HEK293 (cell line): ENCODE results near the gene MRPL55.

Experiments
- EGR2 ChIP-seq: fragments of 450-650 bp; formaldehyde crosslinking; IDR thresholded peaks from 2 replicates; pipeline ENCODE4 v1.5.1; 2016; ENCODE audit warnings: low read depth, missing biosample characterization, missing genetic modification characterization
- GLI2 ChIP-seq: fragments of 450-650 bp; formaldehyde crosslinking; IDR thresholded peaks from 2 replicates; pipeline ENCODE4; 2017; ENCODE audit warnings: missing biosample characterization, missing genetic modification characterization, low read depth, borderline replicate concordance
- HOXC10 ChIP-seq: sonication (generic); formaldehyde crosslinking; IDR thresholded peaks from 2 replicates; pipeline ENCODE4 v1.8.1; 2023; ENCODE audit warnings: mild to moderate bottlenecking, missing genetic modification reagents
- REPIN1 ChIP-seq: fragments of 450-650 bp; formaldehyde crosslinking; IDR thresholded peaks from 2 replicates; pipeline ENCODE4 v1.5.1; 2017; ENCODE audit warnings: missing biosample characterization, missing genetic modification characterization, low read depth
- SCRT2 ChIP-seq: fragments of 450-650 bp; formaldehyde crosslinking; IDR thresholded peaks from 2 replicates; pipeline ENCODE4 v1.5.1; 2016; ENCODE audit warnings: missing biosample characterization, missing genetic modification characterization
- WT1 ChIP-seq: fragments of 450-650 bp; formaldehyde crosslinking; IDR thresholded peaks from 2 replicates; pipeline ENCODE4 v1.5.1; 2016; ENCODE audit warnings: missing biosample characterization, missing genetic modification characterization
- YY1 ChIP-seq: fragments of 450-650 bp; formaldehyde crosslinking; IDR thresholded peaks from 2 replicates; pipeline ENCODE4 v1.5.1; 2018; ENCODE audit warnings: missing biosample characterization, missing genetic modification characterization
- ZBTB21 ChIP-seq: fragments of 450-650 bp; formaldehyde crosslinking; IDR thresholded peaks from 2 replicates; pipeline ENCODE4 v1.5.1; 2017; ENCODE audit warnings: missing biosample characterization, missing genetic modification characterization
- ZBTB8A ChIP-seq: fragments of 450-650 bp; formaldehyde crosslinking; IDR thresholded peaks from 2 replicates; pipeline ENCODE4 v1.5.1; 2016; ENCODE audit warnings: missing biosample characterization, missing genetic modification characterization
- ZFHX2 ChIP-seq: fragments of 450-650 bp; formaldehyde crosslinking; conservative IDR thresholded peaks from 2 replicates; pipeline ENCODE4 v1.5.1; 2016; ENCODE audit warnings: missing biosample characterization, missing genetic modification characterization
- ZNF10 ChIP-seq: fragments of 450-650 bp; formaldehyde crosslinking; IDR thresholded peaks from 2 replicates; pipeline ENCODE4 v1.5.1; 2017; ENCODE audit warnings: missing biosample characterization, missing genetic modification characterization
- ZNF202 ChIP-seq: fragments of 450-650 bp; formaldehyde crosslinking; IDR thresholded peaks from 2 replicates; pipeline ENCODE4 v1.5.1; 2016; ENCODE audit warnings: missing biosample characterization, missing genetic modification characterization, borderline replicate concordance
- ZNF221 ChIP-seq: fragments of 450-650 bp; formaldehyde crosslinking; IDR thresholded peaks from 2 replicates; pipeline ENCODE4 v1.5.1; 2017; ENCODE audit warnings: missing biosample characterization, missing genetic modification characterization, borderline replicate concordance
- ZNF341 ChIP-seq: fragments of 450-650 bp; formaldehyde crosslinking; IDR thresholded peaks from 2 replicates; pipeline ENCODE4; 2016; ENCODE audit warnings: low read depth, missing biosample characterization, missing genetic modification characterization
- ZNF391 ChIP-seq: fragments of 450-650 bp; formaldehyde crosslinking; IDR thresholded peaks from 2 replicates; pipeline ENCODE4 v1.5.1; 2016; ENCODE audit warnings: low read depth, missing biosample characterization, missing genetic modification characterization, borderline replicate concordance
- ZNF426 ChIP-seq: fragments of 450-650 bp; formaldehyde crosslinking; IDR thresholded peaks from 2 replicates; pipeline ENCODE4 v1.5.1; 2017; ENCODE audit warnings: missing biosample characterization, missing genetic modification characterization, mild to moderate bottlenecking, inconsistent platforms, moderate library complexity
- ZNF473 ChIP-seq: fragments of 450-650 bp; formaldehyde crosslinking; IDR thresholded peaks from 2 replicates; pipeline ENCODE4 v1.5.1; 2017; ENCODE audit warnings: missing biosample characterization, missing genetic modification characterization
- ZNF785 ChIP-seq: fragments of 450-650 bp; formaldehyde crosslinking; IDR thresholded peaks from 2 replicates; pipeline ENCODE4 v1.5.1; 2016; ENCODE audit warnings: missing biosample characterization, missing genetic modification characterization
- ZSCAN30 ChIP-seq: fragments of 450-650 bp; IDR thresholded peaks from 2 replicates; pipeline ENCODE4 v1.5.1; 2018; ENCODE audit warnings: missing biosample characterization, mild to moderate bottlenecking, missing genetic modification characterization, moderate library complexity
- TF ChIP-seq, protein P1 (sequence below): fragments of 450-650 bp; formaldehyde crosslinking; IDR thresholded peaks from 2 replicates; pipeline ENCODE4 v1.5.1; 2016; ENCODE audit warnings: missing biosample characterization, missing genetic modification characterization
- TF ChIP-seq, protein P2 (sequence below): fragments of 450-650 bp; formaldehyde crosslinking; IDR thresholded peaks from 2 replicates; pipeline ENCODE4 v1.5.1; 2016; ENCODE audit warnings: missing biosample characterization, missing genetic modification characterization, borderline replicate concordance
- TF ChIP-seq, protein P3 (sequence below): fragments of 450-650 bp; formaldehyde crosslinking; IDR thresholded peaks from 2 replicates; pipeline ENCODE4 v1.5.1; 2016; ENCODE audit warnings: missing biosample characterization, missing genetic modification characterization
- TF ChIP-seq, protein P4 (sequence below): fragments of 450-650 bp; formaldehyde crosslinking; conservative IDR thresholded peaks from 2 replicates; pipeline ENCODE4 v1.5.1; 2016; ENCODE audit warnings: low read depth, missing biosample characterization, missing genetic modification characterization
- TF ChIP-seq, protein P5 (sequence below): fragments of 450-650 bp; formaldehyde crosslinking; IDR thresholded peaks from 2 replicates; pipeline ENCODE4 v1.5.1; 2016; ENCODE audit warnings: missing biosample characterization, missing genetic modification characterization, borderline replicate concordance

MRPL55 gene

DNA sequence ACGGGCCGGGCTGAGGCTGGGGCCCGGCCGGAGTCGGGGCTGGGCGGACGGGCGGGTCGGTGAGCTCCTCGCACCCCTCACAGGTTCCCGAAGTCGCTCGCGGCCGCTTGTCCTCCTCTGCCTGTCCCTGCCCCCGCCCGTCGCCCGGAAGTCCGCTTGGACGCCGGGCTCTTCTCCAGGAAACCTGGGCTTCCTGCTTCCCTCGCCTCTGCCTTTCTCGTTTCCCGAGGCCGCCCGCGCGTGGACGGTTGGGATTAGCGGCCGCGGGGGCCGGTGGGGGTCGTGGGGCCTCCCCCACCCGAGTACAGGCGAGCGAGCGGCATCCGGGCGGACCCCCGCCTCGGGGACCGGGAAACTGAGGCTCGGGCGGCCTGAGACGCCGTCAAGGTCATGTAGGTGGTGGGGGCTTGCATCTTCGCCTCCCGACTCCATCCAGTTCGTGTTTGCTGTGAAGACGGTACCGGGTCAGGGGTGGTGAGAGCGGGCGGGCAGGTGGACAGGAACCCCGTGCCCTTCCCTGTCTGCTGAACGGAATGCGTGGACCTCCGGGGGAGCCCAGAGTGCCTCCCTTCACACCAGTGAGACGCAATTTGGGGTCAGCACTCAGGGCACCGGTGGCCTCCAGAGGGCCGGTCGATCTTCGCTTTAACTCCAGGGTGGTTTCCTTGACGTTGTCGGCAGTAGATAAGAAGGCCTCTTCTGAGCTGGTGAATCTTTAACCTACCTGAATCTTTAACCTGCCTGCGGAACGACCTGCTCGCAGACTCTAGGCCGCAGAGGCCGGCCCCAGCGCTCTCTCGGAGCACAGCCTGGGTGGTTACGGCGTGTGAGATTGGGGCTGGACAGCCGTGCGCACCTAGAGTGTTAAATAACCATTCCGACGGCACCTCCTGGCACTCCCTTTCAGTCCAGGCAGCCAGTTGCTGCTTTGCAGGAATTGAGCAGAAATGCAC, 25.9 kb downstream of the MRPL55 start (continued):
- TF ChIP-seq REPIN1 (tag by site-specific recombination): no peak
- no peak for TF ChIP-seq ZNF202 (tag by site-specific recombination)
- TF ChIP-seq ZNF426 (tag by site-specific recombination): no peak
- TF ChIP-seq HOXC10 (CRISPR knock-in tag): no peak
- TF ChIP-seq ZNF785: no peak
- TF ChIP-seq ZFHX2 (tag by site-specific recombination): no peak; the same call in 1 of the 2 replicates
- TF ChIP-seq, protein P1, sequence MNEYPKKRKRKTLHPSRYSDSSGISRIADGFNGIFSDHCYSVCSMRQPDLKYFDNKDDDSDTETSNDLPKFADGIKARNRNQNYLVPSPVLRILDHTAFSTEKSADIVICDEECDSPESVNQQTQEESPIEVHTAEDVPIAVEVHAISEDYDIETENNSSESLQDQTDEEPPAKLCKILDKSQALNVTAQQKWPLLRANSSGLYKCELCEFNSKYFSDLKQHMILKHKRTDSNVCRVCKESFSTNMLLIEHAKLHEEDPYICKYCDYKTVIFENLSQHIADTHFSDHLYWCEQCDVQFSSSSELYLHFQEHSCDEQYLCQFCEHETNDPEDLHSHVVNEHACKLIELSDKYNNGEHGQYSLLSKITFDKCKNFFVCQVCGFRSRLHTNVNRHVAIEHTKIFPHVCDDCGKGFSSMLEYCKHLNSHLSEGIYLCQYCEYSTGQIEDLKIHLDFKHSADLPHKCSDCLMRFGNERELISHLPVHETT (tag by site-specific recombination): peak; percentile 35; the same call in 1 of the 2 replicates
- no peak for TF ChIP-seq ZNF10 (tag by site-specific recombination)
- no peak for TF ChIP-seq ZNF473 (tag by site-specific recombination)
- TF ChIP-seq EGR2 (tag by site-specific recombination): 0 out of 2 replicates have a peak, but pooled peaks have one; percentile 7
- no peak for TF ChIP-seq ZNF341 (tag by site-specific recombination)
- no peak for TF ChIP-seq WT1
- TF ChIP-seq YY1 (tag by site-specific recombination): no peak
- TF ChIP-seq, protein P2, sequence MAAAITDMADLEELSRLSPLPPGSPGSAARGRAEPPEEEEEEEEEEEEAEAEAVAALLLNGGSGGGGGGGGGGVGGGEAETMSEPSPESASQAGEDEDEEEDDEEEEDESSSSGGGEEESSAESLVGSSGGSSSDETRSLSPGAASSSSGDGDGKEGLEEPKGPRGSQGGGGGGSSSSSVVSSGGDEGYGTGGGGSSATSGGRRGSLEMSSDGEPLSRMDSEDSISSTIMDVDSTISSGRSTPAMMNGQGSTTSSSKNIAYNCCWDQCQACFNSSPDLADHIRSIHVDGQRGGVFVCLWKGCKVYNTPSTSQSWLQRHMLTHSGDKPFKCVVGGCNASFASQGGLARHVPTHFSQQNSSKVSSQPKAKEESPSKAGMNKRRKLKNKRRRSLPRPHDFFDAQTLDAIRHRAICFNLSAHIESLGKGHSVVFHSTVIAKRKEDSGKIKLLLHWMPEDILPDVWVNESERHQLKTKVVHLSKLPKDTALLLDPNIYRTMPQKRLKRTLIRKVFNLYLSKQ (tag by site-specific recombination): no peak
- TF ChIP-seq ZBTB21 (tag by site-specific recombination): no peak
- peak; percentile 19; the same call in 1 of the 2 replicates for TF ChIP-seq ZNF391
- TF ChIP-seq ZNF221 (tag by site-specific recombination): no peak
- TF ChIP-seq, protein P3, sequence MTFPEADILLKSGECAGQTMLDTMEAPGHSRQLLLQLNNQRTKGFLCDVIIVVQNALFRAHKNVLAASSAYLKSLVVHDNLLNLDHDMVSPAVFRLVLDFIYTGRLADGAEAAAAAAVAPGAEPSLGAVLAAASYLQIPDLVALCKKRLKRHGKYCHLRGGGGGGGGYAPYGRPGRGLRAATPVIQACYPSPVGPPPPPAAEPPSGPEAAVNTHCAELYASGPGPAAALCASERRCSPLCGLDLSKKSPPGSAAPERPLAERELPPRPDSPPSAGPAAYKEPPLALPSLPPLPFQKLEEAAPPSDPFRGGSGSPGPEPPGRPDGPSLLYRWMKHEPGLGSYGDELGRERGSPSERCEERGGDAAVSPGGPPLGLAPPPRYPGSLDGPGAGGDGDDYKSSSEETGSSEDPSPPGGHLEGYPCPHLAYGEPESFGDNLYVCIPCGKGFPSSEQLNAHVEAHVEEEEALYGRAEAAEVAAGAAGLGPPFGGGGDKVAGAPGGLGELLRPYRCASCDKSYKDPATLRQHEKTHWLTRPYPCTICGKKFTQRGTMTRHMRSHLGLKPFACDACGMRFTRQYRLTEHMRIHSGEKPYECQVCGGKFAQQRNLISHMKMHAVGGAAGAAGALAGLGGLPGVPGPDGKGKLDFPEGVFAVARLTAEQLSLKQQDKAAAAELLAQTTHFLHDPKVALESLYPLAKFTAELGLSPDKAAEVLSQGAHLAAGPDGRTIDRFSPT (tag by site-specific recombination): no peak
- no peak for TF ChIP-seq SCRT2 (tag by site-specific recombination)
- TF ChIP-seq, protein P4, sequence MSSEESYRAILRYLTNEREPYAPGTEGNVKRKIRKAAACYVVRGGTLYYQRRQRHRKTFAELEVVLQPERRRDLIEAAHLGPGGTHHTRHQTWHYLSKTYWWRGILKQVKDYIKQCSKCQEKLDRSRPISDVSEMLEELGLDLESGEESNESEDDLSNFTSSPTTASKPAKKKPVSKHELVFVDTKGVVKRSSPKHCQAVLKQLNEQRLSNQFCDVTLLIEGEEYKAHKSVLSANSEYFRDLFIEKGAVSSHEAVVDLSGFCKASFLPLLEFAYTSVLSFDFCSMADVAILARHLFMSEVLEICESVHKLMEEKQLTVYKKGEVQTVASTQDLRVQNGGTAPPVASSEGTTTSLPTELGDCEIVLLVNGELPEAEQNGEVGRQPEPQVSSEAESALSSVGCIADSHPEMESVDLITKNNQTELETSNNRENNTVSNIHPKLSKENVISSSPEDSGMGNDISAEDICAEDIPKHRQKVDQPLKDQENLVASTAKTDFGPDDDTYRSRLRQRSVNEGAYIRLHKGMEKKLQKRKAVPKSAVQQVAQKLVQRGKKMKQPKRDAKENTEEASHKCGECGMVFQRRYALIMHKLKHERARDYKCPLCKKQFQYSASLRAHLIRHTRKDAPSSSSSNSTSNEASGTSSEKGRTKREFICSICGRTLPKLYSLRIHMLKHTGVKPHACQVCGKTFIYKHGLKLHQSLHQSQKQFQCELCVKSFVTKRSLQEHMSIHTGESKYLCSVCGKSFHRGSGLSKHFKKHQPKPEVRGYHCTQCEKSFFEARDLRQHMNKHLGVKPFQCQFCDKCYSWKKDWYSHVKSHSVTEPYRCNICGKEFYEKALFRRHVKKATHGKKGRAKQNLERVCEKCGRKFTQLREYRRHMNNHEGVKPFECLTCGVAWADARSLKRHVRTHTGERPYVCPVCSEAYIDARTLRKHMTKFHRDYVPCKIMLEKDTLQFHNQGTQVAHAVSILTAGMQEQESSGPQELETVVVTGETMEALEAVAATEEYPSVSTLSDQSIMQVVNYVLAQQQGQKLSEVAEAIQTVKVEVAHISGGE: peak; percentile 56
- TF ChIP-seq ZBTB8A (tag by site-specific recombination): no peak
- TF ChIP-seq GLI2: no peak
- TF ChIP-seq, protein P5, sequence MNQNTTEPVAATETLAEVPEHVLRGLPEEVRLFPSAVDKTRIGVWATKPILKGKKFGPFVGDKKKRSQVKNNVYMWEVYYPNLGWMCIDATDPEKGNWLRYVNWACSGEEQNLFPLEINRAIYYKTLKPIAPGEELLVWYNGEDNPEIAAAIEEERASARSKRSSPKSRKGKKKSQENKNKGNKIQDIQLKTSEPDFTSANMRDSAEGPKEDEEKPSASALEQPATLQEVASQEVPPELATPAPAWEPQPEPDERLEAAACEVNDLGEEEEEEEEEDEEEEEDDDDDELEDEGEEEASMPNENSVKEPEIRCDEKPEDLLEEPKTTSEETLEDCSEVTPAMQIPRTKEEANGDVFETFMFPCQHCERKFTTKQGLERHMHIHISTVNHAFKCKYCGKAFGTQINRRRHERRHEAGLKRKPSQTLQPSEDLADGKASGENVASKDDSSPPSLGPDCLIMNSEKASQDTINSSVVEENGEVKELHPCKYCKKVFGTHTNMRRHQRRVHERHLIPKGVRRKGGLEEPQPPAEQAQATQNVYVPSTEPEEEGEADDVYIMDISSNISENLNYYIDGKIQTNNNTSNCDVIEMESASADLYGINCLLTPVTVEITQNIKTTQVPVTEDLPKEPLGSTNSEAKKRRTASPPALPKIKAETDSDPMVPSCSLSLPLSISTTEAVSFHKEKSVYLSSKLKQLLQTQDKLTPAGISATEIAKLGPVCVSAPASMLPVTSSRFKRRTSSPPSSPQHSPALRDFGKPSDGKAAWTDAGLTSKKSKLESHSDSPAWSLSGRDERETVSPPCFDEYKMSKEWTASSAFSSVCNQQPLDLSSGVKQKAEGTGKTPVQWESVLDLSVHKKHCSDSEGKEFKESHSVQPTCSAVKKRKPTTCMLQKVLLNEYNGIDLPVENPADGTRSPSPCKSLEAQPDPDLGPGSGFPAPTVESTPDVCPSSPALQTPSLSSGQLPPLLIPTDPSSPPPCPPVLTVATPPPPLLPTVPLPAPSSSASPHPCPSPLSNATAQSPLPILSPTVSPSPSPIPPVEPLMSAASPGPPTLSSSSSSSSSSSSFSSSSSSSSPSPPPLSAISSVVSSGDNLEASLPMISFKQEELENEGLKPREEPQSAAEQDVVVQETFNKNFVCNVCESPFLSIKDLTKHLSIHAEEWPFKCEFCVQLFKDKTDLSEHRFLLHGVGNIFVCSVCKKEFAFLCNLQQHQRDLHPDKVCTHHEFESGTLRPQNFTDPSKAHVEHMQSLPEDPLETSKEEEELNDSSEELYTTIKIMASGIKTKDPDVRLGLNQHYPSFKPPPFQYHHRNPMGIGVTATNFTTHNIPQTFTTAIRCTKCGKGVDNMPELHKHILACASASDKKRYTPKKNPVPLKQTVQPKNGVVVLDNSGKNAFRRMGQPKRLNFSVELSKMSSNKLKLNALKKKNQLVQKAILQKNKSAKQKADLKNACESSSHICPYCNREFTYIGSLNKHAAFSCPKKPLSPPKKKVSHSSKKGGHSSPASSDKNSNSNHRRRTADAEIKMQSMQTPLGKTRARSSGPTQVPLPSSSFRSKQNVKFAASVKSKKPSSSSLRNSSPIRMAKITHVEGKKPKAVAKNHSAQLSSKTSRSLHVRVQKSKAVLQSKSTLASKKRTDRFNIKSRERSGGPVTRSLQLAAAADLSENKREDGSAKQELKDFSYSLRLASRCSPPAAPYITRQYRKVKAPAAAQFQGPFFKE (tag by site-specific recombination): no peak; the same call in 1 of the 2 replicates
- 0 out of 2 replicates have a peak, but pooled peaks have one; percentile 2 for TF ChIP-seq ZSCAN30 (tag by site-specific recombination)
